IMR-90 (cell line): Measurements from ENCODE around the gene TKFC. TPM values are rescaled to one million over a fixed set of nuclear protein-coding genes. Genes with fewer than 3 reads are reported as not detected.

Source experiments
- ATAC-seq: fragments of 200-7000 bp; cut with Tn5 transposase; 2 replicates; pipeline ENCODE4 v1.9.1; 2020; ENCODE audit warnings: low read depth, mild to moderate bottlenecking, moderate library complexity
- BruUV-seq: library from RNA; stranded (reverse); fragments of 400-500 nt; replicated peaks from 2 replicates; lab custom pipeline; 2021; lab: Mats Ljungman, UMichigan
- CTCF ChIA-PET: fragments of 300-600 bp; formaldehyde crosslinking; extraction: SDS; loops from one replicate; lab custom pipeline; 2021; ENCODE audit warnings: antibody characterized with exemption; lab: Yijun Ruan, JAX
- POLR2A ChIA-PET: fragments of 300-600 bp; sonication (Branson Sonifier 250); formaldehyde crosslinking; loops from one replicate; lab custom pipeline; 2022; ENCODE audit warnings: antibody characterized with exemption; ENCODE audit not compliant: unreplicated experiment; lab: Charles Lee
- DNase-seq: peaks from one replicate; pipeline ENCODE4 v3.0.0; 2013
- H2AFZ ChIP-seq: replicated peaks from 2 replicates; pipeline ENCODE3; 2013; ENCODE audit warnings: low read length, mild to moderate bottlenecking; ENCODE audit not compliant: poor library complexity
- H2AK5ac ChIP-seq: 2 replicates; pipeline ENCODE4 v1.6.1; 2013; ENCODE audit warnings: low read depth, low read length, inconsistent platforms
- H2AK9ac ChIP-seq: replicated peaks from 2 replicates; pipeline ENCODE3; 2013; ENCODE audit warnings: mild to moderate bottlenecking, low read depth, low read length, moderate library complexity; ENCODE audit not compliant: poor library complexity
- H2BK120ac ChIP-seq: 2 replicates; pipeline ENCODE4 v1.6.1; 2013; ENCODE audit warnings: low read depth, low read length, inconsistent platforms
- H2BK15ac ChIP-seq: 3 replicates; pipeline ENCODE4 v1.6.1; 2013; ENCODE audit warnings: low read depth, low read length, inconsistent platforms
- H2BK20ac ChIP-seq: 2 replicates; pipeline ENCODE4 v1.6.1; 2013; ENCODE audit warnings: low read depth, mild to moderate bottlenecking, inconsistent platforms, low read length, moderate library complexity
- H2BK5ac ChIP-seq: 2 replicates; pipeline ENCODE4 v1.6.1; 2013; ENCODE audit warnings: mild to moderate bottlenecking, low read depth, low read length, inconsistent platforms; ENCODE audit not compliant: poor library complexity, severe bottlenecking
- H3K14ac ChIP-seq: replicated peaks from 2 replicates; pipeline ENCODE4 v1.6.1; 2013; ENCODE audit warnings: low read depth, low read length, inconsistent platforms
- H3K18ac ChIP-seq: 2 replicates; pipeline ENCODE4 v1.6.1; 2013; ENCODE audit warnings: low read depth, low read length, control low read depth
- H3K23ac ChIP-seq: 2 replicates; pipeline ENCODE4 v1.6.1; 2013; ENCODE audit warnings: low read depth, low read length, inconsistent platforms
- H3K27ac ChIP-seq: 2 replicates; pipeline ENCODE4 v1.5.1; 2013; ENCODE audit warnings: mild to moderate bottlenecking, control low read depth, low read length; ENCODE audit not compliant: insufficient read depth
- H3K27me3 ChIP-seq: 2 replicates; pipeline ENCODE4 v1.6.1; 2013; ENCODE audit warnings: low read length; ENCODE audit not compliant: control insufficient read depth, insufficient read depth
- H3K36me3 ChIP-seq: 2 replicates; pipeline ENCODE4 v1.6.1; 2013; ENCODE audit warnings: low read length, mixed read lengths; ENCODE audit not compliant: control insufficient read depth, insufficient read depth
- H3K4ac ChIP-seq: 2 replicates; pipeline ENCODE4 v1.6.1; 2013; ENCODE audit warnings: low read depth, low read length, inconsistent platforms
- H3K4me1 ChIP-seq: 2 replicates; pipeline ENCODE4 v1.6.1; 2013; ENCODE audit warnings: low read length, mixed read lengths; ENCODE audit not compliant: control insufficient read depth, insufficient read depth
- H3K4me2 ChIP-seq: 2 replicates; pipeline ENCODE4 v1.6.1; 2013; ENCODE audit warnings: low read depth, mild to moderate bottlenecking, control low read depth, low read length, moderate library complexity
- H3K4me3 ChIP-seq: 2 replicates; pipeline ENCODE4 v1.5.1; 2013; ENCODE audit warnings: low read depth, mild to moderate bottlenecking, control low read depth, low read length, moderate library complexity; ENCODE audit not compliant: insufficient read depth
- H3K56ac ChIP-seq: 2 replicates; pipeline ENCODE4 v1.6.1; 2013; ENCODE audit warnings: low read length, inconsistent platforms; ENCODE audit not compliant: insufficient read depth; ENCODE audit errors: extremely low read depth
- H3K79me1 ChIP-seq, 2 experiments: 2 replicates each; pipeline ENCODE4 v1.6.1; 2013; ENCODE audit warnings: low read length in 2 of 2, inconsistent platforms in 1 of 2, low read depth in 1 of 2
- H3K9ac ChIP-seq: 2 replicates; pipeline ENCODE4 v1.6.1; 2013; ENCODE audit warnings: low read depth, low read length, control low read depth
- H3K9me1 ChIP-seq: 2 replicates; pipeline ENCODE4 v1.6.1; 2013; ENCODE audit warnings: low read length, inconsistent platforms; ENCODE audit not compliant: insufficient read depth
- H3K9me3 ChIP-seq: 2 replicates; pipeline ENCODE4 v1.6.1; 2013; ENCODE audit warnings: low read length; ENCODE audit not compliant: control insufficient read depth, insufficient read depth
- H4K20me1 ChIP-seq: 2 replicates; pipeline ENCODE4 v1.6.1; 2013; ENCODE audit warnings: low read length, inconsistent platforms; ENCODE audit not compliant: insufficient read depth
- H4K5ac ChIP-seq: 2 replicates; pipeline ENCODE4 v1.6.1; 2013; ENCODE audit warnings: mild to moderate bottlenecking, low read depth, low read length, control low read depth
- H4K8ac ChIP-seq, 2 experiments: 2 replicates each; pipeline ENCODE4 v1.6.1; 2013; ENCODE audit warnings: low read depth in 2 of 2, low read length in 2 of 2, control low read depth in 1 of 2, inconsistent platforms in 1 of 2
- H4K91ac ChIP-seq: 2 replicates; pipeline ENCODE4 v1.6.1; 2013; ENCODE audit warnings: low read depth, low read length, inconsistent platforms; ENCODE audit not compliant: insufficient read depth
- BHLHE40 ChIP-seq: fragments of 150-350 bp; IDR thresholded peaks from 2 replicates; pipeline ENCODE4 v1.6.1; 2016; ENCODE audit warnings: mild to moderate bottlenecking, low read depth, low read length
- CEBPB ChIP-seq: IDR thresholded peaks from 2 replicates; pipeline ENCODE4 v1.6.1; 2012; ENCODE audit warnings: low read depth, low read length, improper control_type of control experiment
- CHD1 ChIP-seq: IDR thresholded peaks from 2 replicates; pipeline ENCODE4 v1.6.1; 2012; ENCODE audit warnings: low read depth, low read length, improper control_type of control experiment
- FOS ChIP-seq: fragments of 150-350 bp; IDR thresholded peaks from 2 replicates; pipeline ENCODE4 v1.6.1; 2016; ENCODE audit warnings: low read depth, low read length
- MAFK ChIP-seq: IDR thresholded peaks from 2 replicates; pipeline ENCODE4 v1.6.1; 2012; ENCODE audit warnings: low read depth, low read length, improper control_type of control experiment
- MAZ ChIP-seq: IDR thresholded peaks from 2 replicates; pipeline ENCODE4 v1.6.1; 2012; ENCODE audit warnings: low read depth, mild to moderate bottlenecking, low read length, improper control_type of control experiment, moderate library complexity, borderline replicate concordance
- MXI1 ChIP-seq: IDR thresholded peaks from 2 replicates; pipeline ENCODE4 v1.6.1; 2012; ENCODE audit warnings: low read depth, mild to moderate bottlenecking, low read length, moderate library complexity, borderline replicate concordance
- NFE2L2 ChIP-seq: fragments of 150-350 bp; IDR thresholded peaks from 2 replicates; pipeline ENCODE4 v1.6.1; 2016; ENCODE audit warnings: low read depth, mild to moderate bottlenecking, low read length
- POLR2A ChIP-seq: IDR thresholded peaks from 2 replicates; pipeline ENCODE4 v1.6.1; 2012; ENCODE audit warnings: mild to moderate bottlenecking, low read depth, low read length
- RAD21 ChIP-seq: IDR thresholded peaks from 2 replicates; pipeline ENCODE4 v1.6.1; 2012; ENCODE audit warnings: low read length, improper control_type of control experiment
- RCOR1 ChIP-seq: IDR thresholded peaks from 2 replicates; pipeline ENCODE4 v1.6.1; 2012; ENCODE audit warnings: mild to moderate bottlenecking, low read length, improper control_type of control experiment; ENCODE audit not compliant: insufficient replicate concordance
- RFX5 ChIP-seq: IDR thresholded peaks from 2 replicates; pipeline ENCODE4 v1.8.0; 2012; ENCODE audit warnings: low read depth, mild to moderate bottlenecking, low read length, moderate library complexity
- SMC3 ChIP-seq: fragments of 150-350 bp; IDR thresholded peaks from 2 replicates; pipeline ENCODE4 v1.6.1; 2016; ENCODE audit warnings: low read depth, mild to moderate bottlenecking, antibody characterized with exemption, low read length, moderate library complexity
- WGBS, 2 experiments: methylation state at CpG; one replicate each; pipeline versions ENCODE4 v1.1.5 to v1.1.7; 2013; ENCODE audit warnings: missing lambda C conversion rate in 2 of 2; ENCODE audit not compliant: insufficient read length in 1 of 2; ENCODE audit errors: extremely low coverage in 2 of 2; 5-methylcytosine and 5-hydroxymethylcytosine counted together
- dilution Hi-C: fragments of 300-500 bp; cut with HindIII; formaldehyde crosslinking; loops from one replicate; pipeline ENCODE4 v1.14.3; 2018; ENCODE audit warnings: low sequenced_read_pairs; ENCODE audit not compliant: unreplicated experiment
- in situ Hi-C: fragments of 300-500 bp; cut with MboI; formaldehyde crosslinking; loops from 3 replicates; pipeline ENCODE4 v1.14.3; 2019; ENCODE audit warnings: low sequenced_read_pairs, inconsistent platforms, mixed read lengths
- intact Hi-C: fragments of 100-400 bp; cut with micrococcal nuclease; formaldehyde crosslinking; loops from 2 replicates; pipeline ENCODE4 v1.10.0; 2022
- polyA plus RNA-seq, 3 experiments: library from polyadenylated mRNA; depleted of rRNA; stranded (reverse); fragments of >200 nt; gene quantifications; 2 replicates each; pipeline ENCODE4 v1.2.3, GENCODE V29; 2012; ENCODE audit warnings: low replicate concordance in 1 of 3
- total RNA-seq: library from RNA; depleted of rRNA; stranded (reverse); fragments of >200 nt; gene quantifications from 2 replicates; pipeline ENCODE4 v1.2.3, GENCODE V29; 2012
- TF ChIP-seq, protein P1 (sequence below): conservative IDR thresholded peaks from 2 replicates; pipeline ENCODE4 v1.5.1; 2012; ENCODE audit warnings: mild to moderate bottlenecking, low read depth, low read length, improper control_type of control experiment
- TF ChIP-seq, protein P2 (sequence below): fragments of 150-350 bp; IDR thresholded peaks from 2 replicates; pipeline ENCODE4 v1.6.1; 2017; ENCODE audit warnings: mild to moderate bottlenecking, antibody characterized with exemption, low read length, low read depth

The TKFC gene
- total and polyA plus RNA-seq, 2 of the 4 experiments (the other 2 are of a cell fraction), result 10.4 to 30.8 TPM

DNA sequence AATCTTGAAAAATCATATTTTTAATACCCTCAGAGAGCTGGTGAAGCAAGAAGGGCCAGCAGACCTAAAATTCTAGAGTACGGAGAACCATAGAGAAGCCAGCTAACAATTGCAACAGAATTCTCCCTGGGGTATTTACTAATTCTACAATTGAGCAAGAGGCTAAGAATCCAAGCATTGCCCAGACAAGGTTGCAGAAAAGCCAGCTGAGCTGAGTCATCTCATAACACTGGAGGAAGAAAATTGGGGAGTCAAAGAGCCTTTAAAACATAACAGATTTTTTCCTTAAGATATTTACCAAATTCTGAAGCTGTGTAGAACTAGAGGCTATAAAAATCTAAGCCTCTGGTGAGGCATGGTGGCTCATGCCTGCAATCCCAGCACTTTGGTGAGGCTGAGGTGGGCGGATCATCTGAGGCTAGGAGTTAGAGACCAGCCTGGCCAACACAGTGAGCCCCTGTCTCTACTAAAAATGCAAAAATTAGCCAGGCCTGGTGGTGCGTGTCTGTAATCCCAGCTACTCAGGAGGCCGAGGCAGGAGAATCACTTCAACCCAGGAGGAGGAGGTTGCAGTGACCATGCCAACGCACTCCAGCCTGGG, 45.8 kb downstream of the TKFC start (continued):
- TF ChIP-seq SMC3 (no peak), MAZ (0 out of 2 replicates have a peak, but pooled peaks have one; percentile 13)

DNA sequence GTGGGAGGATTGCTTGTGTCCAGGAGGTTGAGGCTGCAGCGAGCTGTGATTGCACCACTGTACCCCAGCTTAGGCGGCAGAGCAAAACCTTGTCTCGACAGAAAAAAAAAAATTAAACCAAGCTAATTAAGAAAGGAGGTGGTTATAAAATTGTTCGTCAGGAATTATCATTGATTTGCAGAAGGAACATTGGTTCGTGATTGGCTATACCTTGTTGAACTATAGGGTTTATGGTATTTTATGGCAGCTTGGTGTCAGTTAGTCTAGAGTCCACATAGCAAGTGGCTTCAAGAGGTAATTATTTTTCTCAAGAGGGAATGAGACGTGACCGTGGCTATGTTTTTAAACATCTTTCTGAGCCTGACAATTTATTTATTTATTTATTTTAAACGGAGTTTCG, 47.9 kb downstream of the TKFC start:
- no peak for DNase-seq
- ATAC-seq, result no peak
- Histone ChIP-seq H2BK120ac (no peak overlapping the region), H3K36me3 (no peaks in the 10 kb centered on the region), H3K4me3 (no peak overlapping the region), H3K9me1 (peaks cover 3% of the 10 kb centered on the region; the same call in 1 of the 2 replicates), H4K20me1 (no peaks in the 10 kb centered on the region; the same call in 1 of the 2 replicates), H2BK5ac (no peak overlapping the region), H3K27ac (no peak overlapping the region), H3K4ac (no peak overlapping the region), H4K8ac (no peak overlapping the region), H3K18ac (no peak overlapping the region), H3K56ac (no peak overlapping the region), H4K91ac (no peak overlapping the region), H2AK9ac (no peak overlapping the region), H2AFZ (no peak overlapping the region), H2BK20ac (no peak overlapping the region), H3K79me1 (peaks cover 0 to 4% of the 10 kb centered on the region in 2 experiments; a peak in 2 of 4 replicates), H3K4me1 (peaks cover 11% of the 10 kb centered on the region), H4K5ac (no peak overlapping the region), H3K9ac (no peak overlapping the region), H3K23ac (no peak overlapping the region), H3K14ac (no peak overlapping the region), H2AK5ac (no peak overlapping the region), H2BK15ac (no peak overlapping the region), H3K27me3 (no peaks in the 10 kb centered on the region), H3K9me3 (no peaks in the 10 kb centered on the region), H3K4me2 (no peak overlapping the region)
- ChIA-PET CTCF (interaction anchor here (0.6 to 1.0 kb wide), 2 partner anchors 31 to 45 kb away, joined by 3 read pairs; no protein-coding TSS in a partner anchor), POLR2A (no interaction called here)
- no TSS peak for BruUV-seq
- dilution Hi-C loops, result no loop called here
- 90% methylated on average over 2 of the region's 9 CpGs; no CpG with 5 or more reads in 1 of the 2 experiments for WGBS, 2 experiments
- in situ Hi-C loops, result no loop called here
- intact Hi-C loops, result no loop called here
- TF ChIP-seq CEBPB (no peak), BHLHE40 (no peak), MAZ (no peak), FOS (no peak), MAFK (no peak), SMC3 (no peak), RCOR1 (no peak), CHD1 (no peak), RAD21 (no peak), NFE2L2 (no peak), POLR2A (no peak), RFX5 (no peak), MXI1 (no peak)
- TF ChIP-seq, protein P1, sequence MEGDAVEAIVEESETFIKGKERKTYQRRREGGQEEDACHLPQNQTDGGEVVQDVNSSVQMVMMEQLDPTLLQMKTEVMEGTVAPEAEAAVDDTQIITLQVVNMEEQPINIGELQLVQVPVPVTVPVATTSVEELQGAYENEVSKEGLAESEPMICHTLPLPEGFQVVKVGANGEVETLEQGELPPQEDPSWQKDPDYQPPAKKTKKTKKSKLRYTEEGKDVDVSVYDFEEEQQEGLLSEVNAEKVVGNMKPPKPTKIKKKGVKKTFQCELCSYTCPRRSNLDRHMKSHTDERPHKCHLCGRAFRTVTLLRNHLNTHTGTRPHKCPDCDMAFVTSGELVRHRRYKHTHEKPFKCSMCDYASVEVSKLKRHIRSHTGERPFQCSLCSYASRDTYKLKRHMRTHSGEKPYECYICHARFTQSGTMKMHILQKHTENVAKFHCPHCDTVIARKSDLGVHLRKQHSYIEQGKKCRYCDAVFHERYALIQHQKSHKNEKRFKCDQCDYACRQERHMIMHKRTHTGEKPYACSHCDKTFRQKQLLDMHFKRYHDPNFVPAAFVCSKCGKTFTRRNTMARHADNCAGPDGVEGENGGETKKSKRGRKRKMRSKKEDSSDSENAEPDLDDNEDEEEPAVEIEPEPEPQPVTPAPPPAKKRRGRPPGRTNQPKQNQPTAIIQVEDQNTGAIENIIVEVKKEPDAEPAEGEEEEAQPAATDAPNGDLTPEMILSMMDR, result no peak
- TF ChIP-seq, protein P2, sequence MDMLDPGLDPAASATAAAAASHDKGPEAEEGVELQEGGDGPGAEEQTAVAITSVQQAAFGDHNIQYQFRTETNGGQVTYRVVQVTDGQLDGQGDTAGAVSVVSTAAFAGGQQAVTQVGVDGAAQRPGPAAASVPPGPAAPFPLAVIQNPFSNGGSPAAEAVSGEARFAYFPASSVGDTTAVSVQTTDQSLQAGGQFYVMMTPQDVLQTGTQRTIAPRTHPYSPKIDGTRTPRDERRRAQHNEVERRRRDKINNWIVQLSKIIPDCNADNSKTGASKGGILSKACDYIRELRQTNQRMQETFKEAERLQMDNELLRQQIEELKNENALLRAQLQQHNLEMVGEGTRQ, result no peak
